GM18517 (cell line): ENCODE data around the gene ZC2HC1C.

Experiments used
- ATAC-seq: cut with Tn5 transposase; IDR thresholded peaks from one replicate; pipeline ENCODE4 v1.9.1; 2021; ENCODE audit warnings: mild to moderate bottlenecking, moderate library complexity; ENCODE audit not compliant: unreplicated experiment

ZC2HC1C gene

GRCh38 chr14:75128596-75128990 lies 59.2 kb downstream of the ZC2HC1C start:
- no peak for ATAC-seq
